ENCODE measurements around the gene ALG14. TPM values are rescaled to one million over a fixed set of nuclear protein-coding genes. Genes with fewer than 3 reads are reported as not detected.

ALG14 gene
- total and polyA plus RNA-seq, 10 of the 15 experiments (the other 5 are each of a cell fraction or from before 2014, with no cell fraction given), result 2.6 to 19.2 (median 7.5) TPM

DNA sequence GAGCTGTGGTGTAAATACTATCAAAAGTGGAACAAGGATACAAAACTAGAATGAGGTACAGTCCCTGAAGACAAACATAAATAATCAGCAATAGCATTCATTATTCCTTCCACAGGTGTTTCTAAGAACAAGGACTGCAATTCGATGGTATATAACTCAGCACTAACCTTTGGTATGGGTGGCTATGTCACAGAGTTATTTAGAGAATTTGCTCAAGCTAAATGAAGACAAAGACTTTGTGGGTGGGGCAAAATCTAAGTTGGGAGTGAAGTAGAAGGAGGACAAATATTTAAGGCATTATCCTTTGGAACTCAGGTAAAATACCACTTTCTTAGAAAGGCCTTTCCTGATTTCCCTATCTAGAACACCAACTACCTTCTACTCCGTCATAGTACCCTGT is 94.3 kb downstream of the ALG14 start (continued):
- TF ChIP-seq CBX5 (IDR thresholded peaks at IDR 0.05; ENCODE audit: low read depth) (no peak), BRCA1 (IDR thresholded peaks at IDR 0.05; ENCODE audit: low read depth, low read length) (no peak), CBX3 (IDR thresholded peaks at IDR 0.05; ENCODE audit: borderline replicate concordance, low read depth) (no peak), GATAD2B (conservative IDR thresholded peaks at IDR 0.05; ENCODE audit: low read depth) (no peak), SRF (IDR thresholded peaks at IDR 0.05; ENCODE audit: low read depth in 2 of 2, low read length in 2 of 2) (no peak)

DNA sequence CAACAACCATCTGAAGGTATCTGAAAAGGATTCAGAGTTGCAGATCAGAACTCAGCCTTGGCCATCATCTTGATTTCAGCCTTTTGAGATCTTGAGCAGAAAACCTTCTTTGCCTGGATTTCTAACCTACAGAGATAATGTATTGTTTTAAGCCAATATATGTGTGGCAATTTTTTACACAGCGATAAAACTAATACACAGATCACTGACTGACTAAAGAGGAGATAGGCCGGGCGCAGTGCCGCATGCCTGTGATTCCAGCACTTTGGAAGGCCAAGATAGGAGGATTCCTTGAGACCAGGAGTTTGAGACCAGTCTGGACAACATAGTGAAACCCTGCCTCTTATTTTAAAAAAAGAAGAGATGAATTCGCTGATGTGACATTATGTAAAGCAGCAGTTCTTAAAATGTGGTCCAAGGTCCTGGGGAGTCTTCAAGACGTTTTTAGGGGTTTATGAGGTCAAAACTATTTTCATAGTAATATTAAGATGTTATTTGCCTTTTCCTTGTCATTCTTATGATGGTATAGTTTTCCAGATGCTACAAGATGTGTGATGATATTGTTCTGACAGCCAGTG is 95.7 kb downstream of the ALG14 start:
- no peak overlapping the region for H3K27ac ChIP-seq (ENCODE audit: control insufficient read depth, insufficient read depth)
- no peaks in the 10 kb centered on the region for H3K79me2 ChIP-seq (ENCODE audit: control insufficient read depth, insufficient read depth, low read length)
- TF ChIP-seq, protein P1, sequence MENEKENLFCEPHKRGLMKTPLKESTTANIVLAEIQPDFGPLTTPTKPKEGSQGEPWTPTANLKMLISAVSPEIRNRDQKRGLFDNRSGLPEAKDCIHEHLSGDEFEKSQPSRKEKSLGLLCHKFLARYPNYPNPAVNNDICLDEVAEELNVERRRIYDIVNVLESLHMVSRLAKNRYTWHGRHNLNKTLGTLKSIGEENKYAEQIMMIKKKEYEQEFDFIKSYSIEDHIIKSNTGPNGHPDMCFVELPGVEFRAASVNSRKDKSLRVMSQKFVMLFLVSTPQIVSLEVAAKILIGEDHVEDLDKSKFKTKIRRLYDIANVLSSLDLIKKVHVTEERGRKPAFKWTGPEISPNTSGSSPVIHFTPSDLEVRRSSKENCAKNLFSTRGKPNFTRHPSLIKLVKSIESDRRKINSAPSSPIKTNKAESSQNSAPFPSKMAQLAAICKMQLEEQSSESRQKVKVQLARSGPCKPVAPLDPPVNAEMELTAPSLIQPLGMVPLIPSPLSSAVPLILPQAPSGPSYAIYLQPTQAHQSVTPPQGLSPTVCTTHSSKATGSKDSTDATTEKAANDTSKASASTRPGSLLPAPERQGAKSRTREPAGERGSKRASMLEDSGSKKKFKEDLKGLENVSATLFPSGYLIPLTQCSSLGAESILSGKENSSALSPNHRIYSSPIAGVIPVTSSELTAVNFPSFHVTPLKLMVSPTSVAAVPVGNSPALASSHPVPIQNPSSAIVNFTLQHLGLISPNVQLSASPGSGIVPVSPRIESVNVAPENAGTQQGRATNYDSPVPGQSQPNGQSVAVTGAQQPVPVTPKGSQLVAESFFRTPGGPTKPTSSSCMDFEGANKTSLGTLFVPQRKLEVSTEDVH (IDR thresholded peaks at IDR 0.05; ENCODE audit: low read depth, partially characterized antibody), result no peak
- no peak for TF ChIP-seq GABPA (IDR thresholded peaks at IDR 0.05; ENCODE audit: low read depth)
- no peak for TF ChIP-seq PML (IDR thresholded peaks at IDR 0.05; ENCODE audit: low read length)
- TF ChIP-seq, protein P2, sequence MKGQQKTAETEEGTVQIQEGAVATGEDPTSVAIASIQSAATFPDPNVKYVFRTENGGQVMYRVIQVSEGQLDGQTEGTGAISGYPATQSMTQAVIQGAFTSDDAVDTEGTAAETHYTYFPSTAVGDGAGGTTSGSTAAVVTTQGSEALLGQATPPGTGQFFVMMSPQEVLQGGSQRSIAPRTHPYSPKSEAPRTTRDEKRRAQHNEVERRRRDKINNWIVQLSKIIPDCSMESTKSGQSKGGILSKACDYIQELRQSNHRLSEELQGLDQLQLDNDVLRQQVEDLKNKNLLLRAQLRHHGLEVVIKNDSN (IDR thresholded peaks at IDR 0.05; ENCODE audit: borderline replicate concordance, extremely low read length, insufficient read depth, low read depth, low read length), result no peak
- TF ChIP-seq HDAC2 (IDR thresholded peaks at IDR 0.05), result no peak
- no peak for TF ChIP-seq CEBPB (IDR thresholded peaks at IDR 0.05; ENCODE audit: borderline replicate concordance in 1 of 2, low read depth in 2 of 2, low read length in 2 of 2)
- no peak for TF ChIP-seq RB1 (IDR thresholded peaks at IDR 0.05; ENCODE audit: borderline replicate concordance)
- ATAC-seq, result no peak
- H3K27me3 ChIP-seq (replicated peaks in 1 of 2; ENCODE audit: control insufficient read depth in 2 of 2, insufficient read depth in 2 of 2, low read length in 1 of 2), result no peaks in the 10 kb centered on the region
- H3K36me3 ChIP-seq (ENCODE audit: control insufficient read depth in 2 of 2, insufficient read depth in 2 of 2, low read length in 1 of 2), result no peaks in the 10 kb centered on the region
- no peak overlapping the region for H3K9ac ChIP-seq (ENCODE audit: control insufficient read depth, insufficient read depth, low read length)
- ChIA-PET RAD21 (ENCODE audit: unreplicated experiment) (no interaction called here), POLR2A (no interaction called here), SMC1A (ENCODE audit: uncharacterized antibody, unreplicated experiment) (no interaction called here), CTCF (no interaction called here)
- H3K4me1 ChIP-seq (ENCODE audit: control insufficient read depth, insufficient read depth, low read length), result no peaks in the 10 kb centered on the region
- intact Hi-C loops (cut with micrococcal nuclease; ENCODE audit: unreplicated experiment) (no loop called here), in situ Hi-C loops (cut with MboI) (no loop called here)
- WGBS (ENCODE audit: insufficient coverage, insufficient replicate concordance, low lambda C conversion rate, missing lambda C conversion rate), result 82% methylated on average over 6 of the region's 6 CpGs
- no peak for DNase-seq (ENCODE audit: low read depth, low spot score)
- no peak overlapping the region for H2AFZ ChIP-seq (ENCODE audit: control insufficient read depth, low read depth, low read length)
- H3K4me2 ChIP-seq (ENCODE audit: control insufficient read depth, insufficient read depth), result no peak overlapping the region
- no peaks in the 10 kb centered on the region for H3K9me3 ChIP-seq (replicated peaks; ENCODE audit: control insufficient read depth, insufficient read depth, low read length)
- no peak overlapping the region for H3K4me3 ChIP-seq
- FAIRE-seq, result no peak
- H4K20me1 ChIP-seq (ENCODE audit: control insufficient read depth, insufficient read depth), result no peaks in the 10 kb centered on the region
- no TSS peak for BruUV-seq (replicated peaks)
